ENCODE results near the gene JAKMIP2.
"Not testable (repeated sequence)": the region's sequence is repeated elsewhere in the genome, so short reads cannot be mapped to it uniquely, and the experiment has no call there.

Gene JAKMIP2

GRCh38 chr5:147809830-147810666 is 27.5 kb upstream of the JAKMIP2 start:
- Histone ChIP-seq H3K36me3 (ENCODE audit: insufficient read depth, low read length) (no peaks in the 10 kb centered on the region), H3K4me1 (ENCODE audit: insufficient read depth, low read length) (no peaks in the 10 kb centered on the region), H3K9me3 (ENCODE audit: low read length) (no peaks in the 10 kb centered on the region), H3K9ac (ENCODE audit: low read length) (no peak overlapping the region), H3K27me3 (ENCODE audit: control insufficient read depth in 1 of 2, insufficient read depth in 2 of 2, low read length in 2 of 2) (no peaks in the 10 kb centered on the region), H3K4me3 (ENCODE audit: low read depth in 1 of 2, low read length in 2 of 2) (no peak overlapping the region), H3K27ac (ENCODE audit: low read depth, low read length) (no peak overlapping the region)

GRCh38 chr5:147805030-147805454 is 22.5 kb upstream of the JAKMIP2 start:
- Histone ChIP-seq H3K4me1 (ENCODE audit: insufficient read depth, low read length) (no peaks in the 10 kb centered on the region), H3K27me3 (ENCODE audit: control insufficient read depth in 1 of 2, insufficient read depth in 2 of 2, low read length in 2 of 2) (no peaks in the 10 kb centered on the region), H3K36me3 (ENCODE audit: insufficient read depth, low read length) (no peaks in the 10 kb centered on the region), H3K9ac (ENCODE audit: low read length) (no peak overlapping the region), H3K27ac (ENCODE audit: low read depth, low read length) (no peak overlapping the region), H3K4me3 (ENCODE audit: low read depth in 1 of 2, low read length in 2 of 2) (no peak overlapping the region), H3K9me3 (ENCODE audit: low read length) (no peaks in the 10 kb centered on the region)

GRCh38 chr5:147804334-147804733 is 21.8 kb upstream of the JAKMIP2 start:
- no peaks in the 10 kb centered on the region for H3K36me3 ChIP-seq (ENCODE audit: insufficient read depth, low read length)
- no peak overlapping the region for H3K27ac ChIP-seq (ENCODE audit: low read depth, low read length)
- H3K9ac ChIP-seq (ENCODE audit: low read length): no peak overlapping the region
- no peak overlapping the region for H3K4me3 ChIP-seq (ENCODE audit: low read depth in 1 of 2, low read length in 2 of 2)
- no peaks in the 10 kb centered on the region for H3K9me3 ChIP-seq (ENCODE audit: low read length)
- no peaks in the 10 kb centered on the region for H3K27me3 ChIP-seq (ENCODE audit: control insufficient read depth in 1 of 2, insufficient read depth in 2 of 2, low read length in 2 of 2)
- H3K4me1 ChIP-seq (ENCODE audit: insufficient read depth, low read length): no peaks in the 10 kb centered on the region

GRCh38 chr5:147803926-147804325 is 21.4 kb upstream of the JAKMIP2 start:
- H3K36me3 ChIP-seq (ENCODE audit: insufficient read depth, low read length): no peaks in the 10 kb centered on the region
- H3K4me3 ChIP-seq (ENCODE audit: low read depth in 1 of 2, low read length in 2 of 2): no peak overlapping the region
- no peak overlapping the region for H3K27ac ChIP-seq (ENCODE audit: low read depth, low read length)
- H3K9me3 ChIP-seq (ENCODE audit: low read length): no peaks in the 10 kb centered on the region
- no peak overlapping the region for H3K9ac ChIP-seq (ENCODE audit: low read length)
- no peaks in the 10 kb centered on the region for H3K27me3 ChIP-seq (ENCODE audit: control insufficient read depth in 1 of 2, insufficient read depth in 2 of 2, low read length in 2 of 2)
- H3K4me1 ChIP-seq (ENCODE audit: insufficient read depth, low read length): no peaks in the 10 kb centered on the region

- not testable (repeated sequence) for H3K27me3 ChIP-seq (ENCODE audit: control insufficient read depth in 1 of 2, insufficient read depth in 2 of 2, low read length in 2 of 2); H3K27ac ChIP-seq (ENCODE audit: low read depth, low read length); H3K9me3 ChIP-seq (ENCODE audit: low read length); H3K36me3 ChIP-seq (ENCODE audit: insufficient read depth, low read length); H3K9ac ChIP-seq (ENCODE audit: low read length); H3K4me1 ChIP-seq (ENCODE audit: insufficient read depth, low read length); H3K4me3 ChIP-seq (ENCODE audit: low read depth in 1 of 2, low read length in 2 of 2)
Observed at GRCh38 chr5:147803161-147803560, 20.6 kb upstream of the JAKMIP2 start.

GRCh38 chr5:147801461-147801860 is 18.9 kb upstream of the JAKMIP2 start:
- Histone ChIP-seq H3K9ac (ENCODE audit: low read length) (no peak overlapping the region), H3K27ac (ENCODE audit: low read depth, low read length) (no peak overlapping the region), H3K9me3 (ENCODE audit: low read length) (no peaks in the 10 kb centered on the region)

GRCh38 chr5:147800491-147800890 is 18.0 kb upstream of the JAKMIP2 start:
- Histone ChIP-seq H3K36me3 (ENCODE audit: insufficient read depth, low read length) (no peaks in the 10 kb centered on the region), H3K4me1 (ENCODE audit: insufficient read depth, low read length) (no peaks in the 10 kb centered on the region), H3K4me3 (ENCODE audit: low read depth in 1 of 2, low read length in 2 of 2) (no peak overlapping the region), H3K9me3 (ENCODE audit: low read length) (no peaks in the 10 kb centered on the region), H3K9ac (ENCODE audit: low read length) (no peak overlapping the region), H3K27me3 (ENCODE audit: control insufficient read depth in 1 of 2, insufficient read depth in 2 of 2, low read length in 2 of 2) (no peaks in the 10 kb centered on the region), H3K27ac (ENCODE audit: low read depth, low read length) (no peak overlapping the region)

More at GRCh38 chr5:147801461-147801860, 18.9 kb upstream of the JAKMIP2 start:
- H3K27me3 ChIP-seq (ENCODE audit: control insufficient read depth in 1 of 2, insufficient read depth in 2 of 2, low read length in 2 of 2): no peaks in the 10 kb centered on the region
- H3K4me3 ChIP-seq (ENCODE audit: low read depth in 1 of 2, low read length in 2 of 2): no peak overlapping the region
- no peaks in the 10 kb centered on the region for H3K4me1 ChIP-seq (ENCODE audit: insufficient read depth, low read length)
- H3K36me3 ChIP-seq (ENCODE audit: insufficient read depth, low read length): no peaks in the 10 kb centered on the region

- Histone ChIP-seq H3K4me3 (ENCODE audit: low read depth in 1 of 2, low read length in 2 of 2) (no peak overlapping the region), H3K27me3 (ENCODE audit: control insufficient read depth in 1 of 2, insufficient read depth in 2 of 2, low read length in 2 of 2) (no peaks in the 10 kb centered on the region), H3K9me3 (ENCODE audit: low read length) (no peaks in the 10 kb centered on the region), H3K36me3 (ENCODE audit: insufficient read depth, low read length) (no peaks in the 10 kb centered on the region), H3K9ac (ENCODE audit: low read length) (no peak overlapping the region), H3K4me1 (ENCODE audit: insufficient read depth, low read length) (no peaks in the 10 kb centered on the region), H3K27ac (ENCODE audit: low read depth, low read length) (no peak overlapping the region)
Observed at GRCh38 chr5:147796556-147797308, 14.2 kb upstream of the JAKMIP2 start.

GRCh38 chr5:147791181-147791580 is 8.7 kb upstream of the JAKMIP2 start:
- Histone ChIP-seq H3K27me3 (ENCODE audit: control insufficient read depth in 1 of 2, insufficient read depth in 2 of 2, low read length in 2 of 2) (no peaks in the 10 kb centered on the region), H3K9ac (ENCODE audit: low read length) (no peak overlapping the region), H3K36me3 (ENCODE audit: insufficient read depth, low read length) (no peaks in the 10 kb centered on the region), H3K4me1 (ENCODE audit: insufficient read depth, low read length) (peaks cover 23% of the 10 kb centered on the region), H3K9me3 (ENCODE audit: low read length) (no peaks in the 10 kb centered on the region), H3K4me3 (ENCODE audit: low read depth in 1 of 2, low read length in 2 of 2) (no peak overlapping the region), H3K27ac (ENCODE audit: low read depth, low read length) (no peak overlapping the region)

- no peak overlapping the region for H3K27ac ChIP-seq (ENCODE audit: low read depth, low read length)
Observed at GRCh38 chr5:147789820-147790219, 7.3 kb upstream of the JAKMIP2 start.

GRCh38 chr5:147788023-147788422 is 5.5 kb upstream of the JAKMIP2 start:
- peaks cover 23% of the 10 kb centered on the region for H3K4me1 ChIP-seq (ENCODE audit: insufficient read depth, low read length)
- no peaks in the 10 kb centered on the region for H3K36me3 ChIP-seq (ENCODE audit: insufficient read depth, low read length)
- no peaks in the 10 kb centered on the region for H3K9me3 ChIP-seq (ENCODE audit: low read length)
- no peak overlapping the region for H3K9ac ChIP-seq (ENCODE audit: low read length)
- no peaks in the 10 kb centered on the region for H3K27me3 ChIP-seq (ENCODE audit: control insufficient read depth in 1 of 2, insufficient read depth in 2 of 2, low read length in 2 of 2)
- peak overlapping the region; percentile 58 for H3K27ac ChIP-seq (ENCODE audit: low read depth, low read length)
- no peak overlapping the region for H3K4me3 ChIP-seq (ENCODE audit: low read depth in 1 of 2, low read length in 2 of 2)

More at GRCh38 chr5:147789820-147790219, 7.3 kb upstream of the JAKMIP2 start:
- Histone ChIP-seq H3K4me3 (ENCODE audit: low read depth in 1 of 2, low read length in 2 of 2) (no peak overlapping the region), H3K9me3 (ENCODE audit: low read length) (no peaks in the 10 kb centered on the region), H3K4me1 (ENCODE audit: insufficient read depth, low read length) (peaks cover 23% of the 10 kb centered on the region), H3K27me3 (ENCODE audit: control insufficient read depth in 1 of 2, insufficient read depth in 2 of 2, low read length in 2 of 2) (no peaks in the 10 kb centered on the region), H3K9ac (ENCODE audit: low read length) (no peak overlapping the region), H3K36me3 (ENCODE audit: insufficient read depth, low read length) (no peaks in the 10 kb centered on the region)

Measured in muscle layer of colon (tissue), 2 donors.